ENCODE data around the gene SNAP91. TPM values are rescaled to one million over a fixed set of nuclear protein-coding genes. Genes with fewer than 3 reads are reported as not detected.

The SNAP91 gene
- total and polyA plus RNA-seq, 2 donors (not counting 1 experiment from before 2014, with no cell fraction given): not detected

GRCh38 chr6:83597051-83597450, 111.8 kb downstream of the SNAP91 start:
- Mint-ChIP-seq H3K4me1 (peaks cover 2% of the 10 kb centered on the region), H3K9me3 (ENCODE audit: insufficient read depth) (no peaks in the 10 kb centered on the region), H3K27ac (no peak overlapping the region), H3K4me3 (no peak overlapping the region), H3K27me3 (no peaks in the 10 kb centered on the region)
- POLR2A ChIA-PET: no interaction called here
- H3K4me3 ChIP-seq (ENCODE audit: control extremely low read depth in 1 of 5, extremely low read depth in 1 of 5, insufficient read depth in 1 of 5, low read depth in 2 of 5, low read length in 4 of 5): no peak overlapping the region
- H3K36me3 ChIP-seq (replicated peaks in 1 of 2; ENCODE audit: control extremely low read depth in 1 of 2, control insufficient read depth in 1 of 2, extremely low read depth in 1 of 2, insufficient read depth in 2 of 2, low read length in 1 of 2): no peaks in the 10 kb centered on the region
- TF ChIP-seq EZH2 (IDR thresholded peaks at IDR 0.05; ENCODE audit: borderline replicate concordance, insufficient read depth, low read depth, low read length, poor library complexity, severe bottlenecking) (no peak), CTCF (IDR thresholded peaks at IDR 0.05) (no peak)
- no peaks in the 10 kb centered on the region for H3K9me3 ChIP-seq (ENCODE audit: control extremely low read depth in 1 of 3, control insufficient read depth in 2 of 3, insufficient read depth in 1 of 3, low read length in 2 of 3)
- intact Hi-C loops (cut with micrococcal nuclease): no loop called here
- H3K79me2 ChIP-seq (ENCODE audit: control insufficient read depth, insufficient read depth, low read length): no peaks in the 10 kb centered on the region
- H4K20me1 ChIP-seq (ENCODE audit: control insufficient read depth, insufficient read depth, low read length, poor library complexity, severe bottlenecking): no peaks in the 10 kb centered on the region
- ATAC-seq (ENCODE audit: low read depth) (no peak), DNase-seq (no peak)
- no peak overlapping the region for H3K9ac ChIP-seq (ENCODE audit: low read length)
- no peaks in the 10 kb centered on the region for H3K27me3 ChIP-seq (replicated peaks in 1 of 4; ENCODE audit: control extremely low read depth in 1 of 4, control insufficient read depth in 3 of 4, insufficient read depth in 4 of 4, low read length in 3 of 4)
- H3K4me1 ChIP-seq (ENCODE audit: control insufficient read depth in 2 of 2, insufficient read depth in 2 of 2, low read length in 2 of 2): no peaks in the 10 kb centered on the region
- no peak overlapping the region for H2AFZ ChIP-seq (ENCODE audit: insufficient read depth, low read depth, low read length, poor library complexity, severe bottlenecking)
- H3K27ac ChIP-seq (ENCODE audit: low read length in 2 of 2): no peak overlapping the region
- WGBS (ENCODE audit: insufficient coverage): 88% methylated on average over 1 of the region's 1 CpG
- CTCF ChIA-PET: interaction anchor here (1.5 kb wide), 1 partner anchor 18 kb away, joined by 5 read pairs; no protein-coding TSS in a partner anchor
- no peak overlapping the region for H3K4me2 ChIP-seq (replicated peaks; ENCODE audit: low read depth, low read length, poor library complexity, severe bottlenecking)

- H3K27ac Mint-ChIP-seq: no peak overlapping the region
- Histone ChIP-seq H3K27ac (ENCODE audit: low read length in 2 of 2) (no peak overlapping the region), H4K20me1 (ENCODE audit: control insufficient read depth, insufficient read depth, low read length, poor library complexity, severe bottlenecking) (no peaks in the 10 kb centered on the region), H3K9ac (ENCODE audit: low read length) (no peak overlapping the region), H3K79me2 (ENCODE audit: control insufficient read depth, insufficient read depth, low read length) (no peaks in the 10 kb centered on the region), H3K4me2 (replicated peaks; ENCODE audit: low read depth, low read length, poor library complexity, severe bottlenecking) (no peak overlapping the region), H2AFZ (ENCODE audit: insufficient read depth, low read depth, low read length, poor library complexity, severe bottlenecking) (no peak overlapping the region), H3K27me3 (replicated peaks in 1 of 4; ENCODE audit: control extremely low read depth in 1 of 4, control insufficient read depth in 3 of 4, insufficient read depth in 4 of 4, low read length in 3 of 4) (no peaks in the 10 kb centered on the region), H3K36me3 (replicated peaks in 1 of 2; ENCODE audit: control extremely low read depth in 1 of 2, control insufficient read depth in 1 of 2, extremely low read depth in 1 of 2, insufficient read depth in 2 of 2, low read length in 1 of 2) (no peaks in the 10 kb centered on the region), H3K4me1 (ENCODE audit: control insufficient read depth in 2 of 2, insufficient read depth in 2 of 2, low read length in 2 of 2) (no peaks in the 10 kb centered on the region), H3K4me3 (ENCODE audit: control extremely low read depth in 1 of 5, extremely low read depth in 1 of 5, insufficient read depth in 1 of 5, low read depth in 2 of 5, low read length in 4 of 5) (no peak overlapping the region), H3K9me3 (ENCODE audit: control extremely low read depth in 1 of 3, control insufficient read depth in 2 of 3, insufficient read depth in 1 of 3, low read length in 2 of 3) (no peaks in the 10 kb centered on the region)
- no peak for TF ChIP-seq EZH2 (IDR thresholded peaks at IDR 0.05; ENCODE audit: borderline replicate concordance, insufficient read depth, low read depth, low read length, poor library complexity, severe bottlenecking)
- TF ChIP-seq CTCF (IDR thresholded peaks at IDR 0.05): no peak
- H3K27me3 Mint-ChIP-seq: no peaks in the 10 kb centered on the region
- ChIA-PET POLR2A (no interaction called here), CTCF (no interaction called here)
- intact Hi-C loops (cut with micrococcal nuclease): no loop called here
- ATAC-seq (ENCODE audit: low read depth) (no peak), DNase-seq (no peak)
- H3K4me1 Mint-ChIP-seq: peaks cover 2% of the 10 kb centered on the region
- no peaks in the 10 kb centered on the region for H3K9me3 Mint-ChIP-seq (ENCODE audit: insufficient read depth)
- no peak overlapping the region for H3K4me3 Mint-ChIP-seq
Measured at GRCh38 chr6:83594941-83595340, 114.0 kb downstream of the SNAP91 start.
